ENCODE results near the gene CDK19.

The CDK19 gene

GRCh38 chr6:110654096-110654820, 161.0 kb downstream of the CDK19 start:
- no peak for DNase-seq (ENCODE audit: low spot score)
- in situ Hi-C loops (cut with MboI; ENCODE audit: low sequenced_read_pairs, unreplicated experiment): no loop called here
- no peak for TF ChIP-seq CTCF (IDR thresholded peaks at IDR 0.05; ENCODE audit: borderline replicate concordance, control extremely low read depth, extremely low read depth, insufficient read depth, missing control alignments)

GRCh38 chr6:110653381-110653780, 161.9 kb downstream of the CDK19 start:
- in situ Hi-C loops (cut with MboI; ENCODE audit: low sequenced_read_pairs, unreplicated experiment): no loop called here
- no peak for TF ChIP-seq CTCF (IDR thresholded peaks at IDR 0.05; ENCODE audit: borderline replicate concordance, control extremely low read depth, extremely low read depth, insufficient read depth, missing control alignments)

GRCh38 chr6:110652520-110652919, 162.7 kb downstream of the CDK19 start:
- no peak for DNase-seq (ENCODE audit: low spot score)
- no peak for TF ChIP-seq CTCF (IDR thresholded peaks at IDR 0.05; ENCODE audit: borderline replicate concordance, control extremely low read depth, extremely low read depth, insufficient read depth, missing control alignments)
- in situ Hi-C loops (cut with MboI; ENCODE audit: low sequenced_read_pairs, unreplicated experiment): no loop called here

More at GRCh38 chr6:110653381-110653780, 161.9 kb downstream of the CDK19 start:
- no peak for DNase-seq (ENCODE audit: low spot score)

GRCh38 chr6:110650755-110651154, 164.5 kb downstream of the CDK19 start:
- no peak for TF ChIP-seq CTCF (IDR thresholded peaks at IDR 0.05; ENCODE audit: borderline replicate concordance, control extremely low read depth, extremely low read depth, insufficient read depth, missing control alignments)
- in situ Hi-C loops (cut with MboI; ENCODE audit: low sequenced_read_pairs, unreplicated experiment): no loop called here
- no peak for DNase-seq (ENCODE audit: low spot score)

- no peak for TF ChIP-seq CTCF (IDR thresholded peaks at IDR 0.05; ENCODE audit: borderline replicate concordance, control extremely low read depth, extremely low read depth, insufficient read depth, missing control alignments)
- no peak for DNase-seq (ENCODE audit: low spot score)
- in situ Hi-C loops (cut with MboI; ENCODE audit: low sequenced_read_pairs, unreplicated experiment): no loop called here
These were observed 165.6 kb downstream of the CDK19 start for GRCh38 chr6:110649704-110650103.

GRCh38 chr6:110646951-110647910, 168.0 kb downstream of the CDK19 start:
- no peak for TF ChIP-seq CTCF (IDR thresholded peaks at IDR 0.05; ENCODE audit: borderline replicate concordance, control extremely low read depth, extremely low read depth, insufficient read depth, missing control alignments)
- in situ Hi-C loops (cut with MboI; ENCODE audit: low sequenced_read_pairs, unreplicated experiment): no loop called here

More at GRCh38 chr6:110646951-110647910, 168.0 kb downstream of the CDK19 start:
- DNase-seq (ENCODE audit: low spot score): no peak

All from GM13976 (cell line).